Fibroblast of lung (primary cell): ENCODE measurements around the gene SGCA. TPM values are rescaled to one million over a fixed set of nuclear protein-coding genes. Genes with fewer than 3 reads are reported as not detected.

Experiments
- DNase-seq, 2 donors: peaks; one replicate each; pipeline versions ENCODE4 v3.0.0 to v3.0.0-alpha.2; 2010; ENCODE audit warnings: low read depth in 2 of 2
- H2AFZ ChIP-seq: 2 replicates; pipeline ENCODE4 v1.5.1; 2012; ENCODE audit warnings: low read length, control low read depth, inconsistent platforms
- H3K27ac ChIP-seq: 2 replicates; pipeline ENCODE4 v1.5.1; 2011; ENCODE audit warnings: low read length, control low read depth; ENCODE audit not compliant: insufficient read depth
- H3K27me3 ChIP-seq: 2 replicates; pipeline ENCODE4 v1.5.1; 2011; ENCODE audit warnings: mild to moderate bottlenecking, low read length; ENCODE audit not compliant: control insufficient read depth, insufficient read depth
- H3K36me3 ChIP-seq: 2 replicates; pipeline ENCODE4 v1.5.1; 2011; ENCODE audit warnings: low read length; ENCODE audit not compliant: control insufficient read depth, insufficient read depth
- H3K4me1 ChIP-seq: 2 replicates; pipeline ENCODE4 v1.5.1; 2011; ENCODE audit warnings: low read length; ENCODE audit not compliant: control insufficient read depth, insufficient read depth; ENCODE audit errors: extremely low read depth
- H3K4me2 ChIP-seq: 2 replicates; pipeline ENCODE4 v1.5.1; 2011; ENCODE audit warnings: low read length, control low read depth; ENCODE audit not compliant: insufficient read depth; ENCODE audit errors: extremely low read depth
- H3K4me3 ChIP-seq, 4 experiments: fragments of 200-600 bp in 1 of 4; sonication (generic) in 1 of 4; replicated peaks in 1 of 4; 2 replicates each; pipeline ENCODE4 v1.5.1; 2011 to 2016; ENCODE audit warnings: low read length in 4 of 4, low read depth in 3 of 4, mild to moderate bottlenecking in 3 of 4, control low read depth in 2 of 4, inconsistent platforms in 1 of 4, mixed read lengths in 1 of 4; ENCODE audit not compliant: insufficient read depth in 1 of 4; ENCODE audit errors: control extremely low read depth in 1 of 4
- H3K79me2 ChIP-seq: 2 replicates; pipeline ENCODE4 v1.5.1; 2012; ENCODE audit warnings: mild to moderate bottlenecking, low read length, inconsistent platforms; ENCODE audit not compliant: control insufficient read depth, insufficient read depth
- H3K9ac ChIP-seq: 2 replicates; pipeline ENCODE4 v1.5.1; 2011; ENCODE audit warnings: mild to moderate bottlenecking, low read length, control low read depth; ENCODE audit not compliant: insufficient read depth
- H3K9me3 ChIP-seq: 2 replicates; pipeline ENCODE4 v1.5.1; 2012; ENCODE audit warnings: low read depth, low read length; ENCODE audit not compliant: control insufficient read depth, insufficient read depth
- H4K20me1 ChIP-seq: 2 replicates; pipeline ENCODE4 v1.5.1; 2011; ENCODE audit warnings: low read length; ENCODE audit not compliant: control insufficient read depth, insufficient read depth; ENCODE audit errors: extremely low read depth
- EZH2 ChIP-seq: IDR thresholded peaks from 2 replicates; pipeline ENCODE4 v1.5.1; 2012; ENCODE audit warnings: low read length, control low read depth, mild to moderate bottlenecking; ENCODE audit errors: missing control alignments
- polyA plus RNA-seq, 2 donors: library from polyadenylated mRNA; depleted of rRNA in 1 of 2; stranded (reverse) in 1 of 2; unstranded in 1 of 2; fragments of >200 nt; gene quantifications; 2 replicates each; pipeline ENCODE4 v1.2.1, GENCODE V29; 2011 to 2012; ENCODE audit warnings: missing spikeins in 1 of 2
- total RNA-seq: library from RNA; depleted of rRNA; stranded (reverse); fragments of >200 nt; gene quantifications from 2 replicates; pipeline ENCODE4 v1.2.1, GENCODE V29; 2014
- TF ChIP-seq, protein P1 (sequence below), 2 donors: IDR thresholded peaks in 1 of 2; conservative IDR thresholded peaks in 1 of 2; 1 replicate in 1 of 2; 2 replicates in 1 of 2; pipeline ENCODE4 v1.5.1; 2011 to 2012; ENCODE audit warnings: low read length in 2 of 2, control low read depth in 1 of 2, inconsistent platforms in 1 of 2, low read depth in 1 of 2, mild to moderate bottlenecking in 1 of 2

The SGCA gene
- total and polyA plus RNA-seq, 2 donors (not counting 1 experiment from before 2014, with no cell fraction given): 1.6 to 4.3 TPM

- H4K20me1 ChIP-seq: no peaks in the 10 kb centered on the region
- no peak overlapping the region for H3K4me3 ChIP-seq
- H3K27me3 ChIP-seq: no peaks in the 10 kb centered on the region
- H3K9me3 ChIP-seq: no peaks in the 10 kb centered on the region
- peaks cover 22% of the 10 kb centered on the region for H3K36me3 ChIP-seq
- peak; percentile 48 to 72 for DNase-seq
- H3K4me2 ChIP-seq: peak overlapping the region; percentile 8
- peak overlapping the region; percentile 19 for H3K27ac ChIP-seq
- H3K9ac ChIP-seq: no peak overlapping the region
- TF ChIP-seq, protein P1, sequence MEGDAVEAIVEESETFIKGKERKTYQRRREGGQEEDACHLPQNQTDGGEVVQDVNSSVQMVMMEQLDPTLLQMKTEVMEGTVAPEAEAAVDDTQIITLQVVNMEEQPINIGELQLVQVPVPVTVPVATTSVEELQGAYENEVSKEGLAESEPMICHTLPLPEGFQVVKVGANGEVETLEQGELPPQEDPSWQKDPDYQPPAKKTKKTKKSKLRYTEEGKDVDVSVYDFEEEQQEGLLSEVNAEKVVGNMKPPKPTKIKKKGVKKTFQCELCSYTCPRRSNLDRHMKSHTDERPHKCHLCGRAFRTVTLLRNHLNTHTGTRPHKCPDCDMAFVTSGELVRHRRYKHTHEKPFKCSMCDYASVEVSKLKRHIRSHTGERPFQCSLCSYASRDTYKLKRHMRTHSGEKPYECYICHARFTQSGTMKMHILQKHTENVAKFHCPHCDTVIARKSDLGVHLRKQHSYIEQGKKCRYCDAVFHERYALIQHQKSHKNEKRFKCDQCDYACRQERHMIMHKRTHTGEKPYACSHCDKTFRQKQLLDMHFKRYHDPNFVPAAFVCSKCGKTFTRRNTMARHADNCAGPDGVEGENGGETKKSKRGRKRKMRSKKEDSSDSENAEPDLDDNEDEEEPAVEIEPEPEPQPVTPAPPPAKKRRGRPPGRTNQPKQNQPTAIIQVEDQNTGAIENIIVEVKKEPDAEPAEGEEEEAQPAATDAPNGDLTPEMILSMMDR (conservative IDR thresholded peaks at IDR 0.05 in 1 of 2, IDR thresholded peaks at IDR 0.05 in 1 of 2; ENCODE audit: low read depth in 1 of 2, low read length in 2 of 2): no peak
- no peak for TF ChIP-seq EZH2
- no peak overlapping the region for H2AFZ ChIP-seq
- peaks cover 14% of the 10 kb centered on the region for H3K4me1 ChIP-seq
- H3K79me2 ChIP-seq: no peaks in the 10 kb centered on the region
Measured at GRCh38 chr17:50133028-50133768, 32.6 kb upstream of the SGCA start.

- Histone ChIP-seq H3K27me3 (no peaks in the 10 kb centered on the region), H3K79me2 (no peaks in the 10 kb centered on the region), H3K36me3 (peaks cover 25% of the 10 kb centered on the region), H3K4me2 (no peak overlapping the region), H2AFZ (no peak overlapping the region), H3K9ac (no peak overlapping the region), H4K20me1 (no peaks in the 10 kb centered on the region), H3K4me3 (no peak overlapping the region), H3K4me1 (peaks cover 14% of the 10 kb centered on the region), H3K9me3 (no peaks in the 10 kb centered on the region), H3K27ac (no peak overlapping the region)
- TF ChIP-seq, protein P1 (conservative IDR thresholded peaks at IDR 0.05 in 1 of 2, IDR thresholded peaks at IDR 0.05 in 1 of 2; ENCODE audit: low read depth in 1 of 2, low read length in 2 of 2): no peak
- TF ChIP-seq EZH2: no peak
- no peak for DNase-seq
Measured at GRCh38 chr17:50133769-50134099, 32.1 kb upstream of the SGCA start.

DNA sequence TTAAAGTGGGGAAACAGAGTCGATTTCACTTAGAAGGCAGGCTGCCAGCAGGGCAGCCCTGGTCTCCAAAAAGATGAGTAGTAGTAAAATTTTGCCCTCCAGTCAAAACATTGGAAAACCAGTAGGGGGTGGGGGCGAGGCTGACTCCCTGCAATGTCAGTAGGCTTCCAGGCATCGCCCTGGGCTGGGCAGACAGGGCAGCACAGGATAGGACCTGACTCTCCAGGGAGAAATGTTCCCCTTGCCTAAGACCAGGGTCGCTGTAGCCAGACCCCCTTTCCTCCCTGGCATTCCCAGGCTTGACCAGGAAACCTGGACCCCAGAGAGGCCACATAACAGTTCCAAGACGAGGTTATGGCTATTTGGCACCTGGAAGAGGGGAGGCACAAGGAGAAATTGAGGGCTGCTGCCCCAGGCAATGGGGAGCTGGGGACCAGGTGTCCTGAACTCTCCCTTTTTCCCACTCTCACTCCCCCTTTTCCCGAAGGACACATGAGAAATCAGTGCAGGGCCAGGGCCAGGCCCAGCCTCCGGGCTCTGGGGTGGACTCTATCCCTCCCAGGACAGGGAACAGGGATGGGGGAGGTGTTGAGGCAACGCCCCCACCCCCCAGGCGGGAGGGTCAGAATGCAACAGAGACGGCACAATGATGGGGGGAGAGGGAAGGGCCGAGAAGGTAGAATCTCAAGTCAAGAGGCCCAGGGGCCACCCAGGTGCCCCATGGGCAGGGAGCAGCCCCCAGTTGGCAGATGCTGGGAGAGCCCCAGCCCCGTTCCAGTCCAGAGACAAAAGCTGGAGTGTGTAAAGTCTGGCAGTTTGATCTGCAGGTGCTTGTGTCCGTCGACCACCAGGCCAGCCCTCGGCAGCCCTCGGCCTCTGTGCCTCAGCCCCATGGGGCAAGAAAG, 31.3 kb upstream of the SGCA start:
- no peak overlapping the region for H2AFZ ChIP-seq
- H3K27ac ChIP-seq: no peak overlapping the region
- no peak for TF ChIP-seq EZH2
- TF ChIP-seq, protein P1 (conservative IDR thresholded peaks at IDR 0.05 in 1 of 2, IDR thresholded peaks at IDR 0.05 in 1 of 2; ENCODE audit: low read depth in 1 of 2, low read length in 2 of 2): peak in 1 of 2 donors; percentile 4
- H3K36me3 ChIP-seq: peaks cover 32% of the 10 kb centered on the region
- H3K79me2 ChIP-seq: no peaks in the 10 kb centered on the region
- no peak overlapping the region for H3K9ac ChIP-seq
- no peaks in the 10 kb centered on the region for H3K27me3 ChIP-seq
- no peaks in the 10 kb centered on the region for H4K20me1 ChIP-seq
- peaks cover 14% of the 10 kb centered on the region for H3K4me1 ChIP-seq
- no peak overlapping the region for H3K4me3 ChIP-seq
- H3K4me2 ChIP-seq: no peak overlapping the region
- H3K9me3 ChIP-seq: no peaks in the 10 kb centered on the region
- no peak for DNase-seq
